ENCODE data around the gene MBOAT1. TPM values are rescaled to one million over a fixed set of nuclear protein-coding genes. Genes with fewer than 3 reads are reported as not detected.
"Not testable (repeated sequence)": the region's sequence is repeated elsewhere in the genome, so short reads cannot be mapped to it uniquely, and the experiment has no call there.

The MBOAT1 gene
- polyA plus RNA-seq, 2 donors: 5.9 to 6.6 TPM

DNA sequence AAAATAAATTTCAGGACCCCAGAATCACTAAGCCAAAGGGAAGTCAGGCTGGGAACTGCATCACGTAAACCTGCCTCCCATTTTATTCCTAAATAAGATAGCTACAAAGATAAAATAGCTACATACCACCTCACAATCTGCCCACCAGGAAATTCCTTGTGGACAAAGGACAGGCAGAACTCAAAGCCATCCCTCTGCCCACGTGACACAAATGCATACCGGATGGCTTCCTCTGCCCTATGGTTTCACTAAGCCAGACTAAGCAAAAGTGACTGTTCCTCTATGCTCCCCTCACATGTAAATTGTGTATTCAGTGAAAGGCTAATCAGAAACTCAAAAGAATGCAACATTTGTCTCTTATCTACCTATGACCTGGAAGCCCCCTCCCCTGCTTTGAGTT, 15.0 kb downstream of the MBOAT1 start:
- Histone ChIP-seq H3K36me3 (ENCODE audit: control insufficient read depth in 2 of 2, insufficient read depth in 2 of 2, low read length in 1 of 2) (no peaks in the 10 kb centered on the region), H3K27ac (ENCODE audit: low read depth in 2 of 2, low read length in 1 of 2) (no peak overlapping the region), H3K9me3 (ENCODE audit: control insufficient read depth in 2 of 2, insufficient read depth in 1 of 2, low read depth in 1 of 2, low read length in 1 of 2) (no peaks in the 10 kb centered on the region), H3K4me3 (ENCODE audit: low read depth in 1 of 2, low read length in 2 of 2) (no peak overlapping the region), H3K27me3 (ENCODE audit: control insufficient read depth in 1 of 2, insufficient read depth in 2 of 2, low read length in 2 of 2) (no peaks in the 10 kb centered on the region), H3K4me1 (ENCODE audit: control insufficient read depth in 2 of 2, insufficient read depth in 2 of 2, low read length in 1 of 2) (no peaks in the 10 kb centered on the region)
- WGBS, 2 donors: 72 to 77% methylated on average over 3 of the region's 3 CpGs

DNA sequence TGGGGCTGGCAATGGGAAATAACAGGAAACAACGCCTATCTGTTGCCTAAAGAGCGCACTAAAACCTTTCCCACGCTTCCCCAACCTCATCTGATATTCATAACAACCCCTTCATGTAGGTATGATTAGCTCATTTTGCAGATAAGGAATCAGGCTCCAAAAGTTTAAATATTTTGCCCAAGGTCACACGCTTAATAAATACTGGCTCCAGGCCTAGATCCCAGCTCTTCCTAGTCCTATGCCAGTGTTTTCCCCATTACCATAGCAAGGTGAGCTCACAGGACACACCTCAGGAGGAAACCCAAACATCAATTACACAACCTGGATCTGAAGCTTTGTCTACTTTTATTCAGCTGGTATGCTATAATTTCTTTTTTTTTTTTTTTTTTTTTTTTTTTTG, 19.6 kb downstream of the MBOAT1 start:
- no peak overlapping the region for H3K27ac ChIP-seq (ENCODE audit: low read depth in 2 of 2, low read length in 1 of 2)
- no peaks in the 10 kb centered on the region for H3K4me1 ChIP-seq (ENCODE audit: control insufficient read depth in 2 of 2, insufficient read depth in 2 of 2, low read length in 1 of 2)
- H3K4me3 ChIP-seq (ENCODE audit: low read depth in 1 of 2, low read length in 2 of 2): no peak overlapping the region
- H3K36me3 ChIP-seq (ENCODE audit: control insufficient read depth in 2 of 2, insufficient read depth in 2 of 2, low read length in 1 of 2): no peaks in the 10 kb centered on the region
- no peaks in the 10 kb centered on the region for H3K9me3 ChIP-seq (ENCODE audit: control insufficient read depth in 2 of 2, insufficient read depth in 1 of 2, low read depth in 1 of 2, low read length in 1 of 2)
- no peaks in the 10 kb centered on the region for H3K27me3 ChIP-seq (ENCODE audit: control insufficient read depth in 1 of 2, insufficient read depth in 2 of 2, low read length in 2 of 2)
- 74 to 89% methylated on average over 4 of the region's 4 CpGs for WGBS, 2 donors

DNA sequence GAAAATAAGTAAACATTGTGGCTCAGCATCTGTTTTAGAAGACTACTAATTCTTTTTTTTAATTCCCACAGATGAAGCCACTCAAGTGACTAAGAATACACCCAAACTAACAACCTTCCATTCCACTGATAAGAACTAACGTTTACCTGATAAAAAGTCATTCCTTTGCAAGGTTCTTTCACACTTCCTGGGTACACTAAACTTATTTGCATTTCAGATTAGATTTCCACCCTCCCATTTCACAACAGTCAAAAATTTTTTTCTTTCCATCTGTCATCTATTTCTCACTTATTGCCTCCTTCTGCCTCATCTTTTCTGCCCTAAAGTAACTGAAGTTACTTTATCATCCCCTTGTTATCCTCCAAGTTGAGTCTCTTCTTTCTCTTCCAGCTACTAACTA, 20.3 kb downstream of the MBOAT1 start:
- WGBS, 2 donors: 30 to 64% methylated on average over 1 of the region's 1 CpG
- no peaks in the 10 kb centered on the region for H3K27me3 ChIP-seq (ENCODE audit: control insufficient read depth in 1 of 2, insufficient read depth in 2 of 2, low read length in 2 of 2)
- H3K4me1 ChIP-seq (ENCODE audit: control insufficient read depth in 2 of 2, insufficient read depth in 2 of 2, low read length in 1 of 2): no peaks in the 10 kb centered on the region
- no peak overlapping the region for H3K27ac ChIP-seq (ENCODE audit: low read depth in 2 of 2, low read length in 1 of 2)
- H3K4me3 ChIP-seq (ENCODE audit: low read depth in 1 of 2, low read length in 2 of 2): no peak overlapping the region
- H3K36me3 ChIP-seq (ENCODE audit: control insufficient read depth in 2 of 2, insufficient read depth in 2 of 2, low read length in 1 of 2): no peaks in the 10 kb centered on the region
- H3K9me3 ChIP-seq (ENCODE audit: control insufficient read depth in 2 of 2, insufficient read depth in 1 of 2, low read depth in 1 of 2, low read length in 1 of 2): no peaks in the 10 kb centered on the region

DNA sequence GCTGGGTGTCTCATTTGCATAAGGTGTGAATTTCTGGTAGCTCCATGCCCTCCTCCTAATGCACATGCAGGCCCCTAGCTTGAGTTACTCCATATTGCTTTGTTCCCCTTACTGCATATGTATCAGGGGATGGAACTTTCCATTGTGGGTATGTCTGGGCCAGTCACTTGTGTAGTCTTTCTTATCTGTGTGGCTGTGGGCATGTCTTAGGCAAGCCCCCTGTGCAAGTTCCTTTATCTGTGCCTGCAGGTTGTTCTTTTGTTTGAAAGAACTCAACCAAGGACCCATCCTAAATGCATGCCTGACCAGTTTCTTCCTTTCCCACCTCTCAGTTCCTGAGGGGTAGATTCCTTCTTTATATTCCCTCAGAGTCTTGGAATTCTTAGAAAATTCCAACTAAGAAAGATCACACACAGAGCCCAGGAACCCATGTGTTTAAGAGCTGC, 23.6 kb downstream of the MBOAT1 start:
- H3K4me3 ChIP-seq (ENCODE audit: low read depth in 1 of 2, low read length in 2 of 2): no peak overlapping the region
- H3K4me1 ChIP-seq (ENCODE audit: control insufficient read depth in 2 of 2, insufficient read depth in 2 of 2, low read length in 1 of 2): no peaks in the 10 kb centered on the region
- H3K27ac ChIP-seq (ENCODE audit: low read depth in 2 of 2, low read length in 1 of 2): no peak overlapping the region
- H3K9me3 ChIP-seq (ENCODE audit: control insufficient read depth in 2 of 2, insufficient read depth in 1 of 2, low read depth in 1 of 2, low read length in 1 of 2): no peaks in the 10 kb centered on the region
- no peaks in the 10 kb centered on the region for H3K27me3 ChIP-seq (ENCODE audit: control insufficient read depth in 1 of 2, insufficient read depth in 2 of 2, low read length in 2 of 2)
- no peaks in the 10 kb centered on the region for H3K36me3 ChIP-seq (ENCODE audit: control insufficient read depth in 2 of 2, insufficient read depth in 2 of 2, low read length in 1 of 2)

DNA sequence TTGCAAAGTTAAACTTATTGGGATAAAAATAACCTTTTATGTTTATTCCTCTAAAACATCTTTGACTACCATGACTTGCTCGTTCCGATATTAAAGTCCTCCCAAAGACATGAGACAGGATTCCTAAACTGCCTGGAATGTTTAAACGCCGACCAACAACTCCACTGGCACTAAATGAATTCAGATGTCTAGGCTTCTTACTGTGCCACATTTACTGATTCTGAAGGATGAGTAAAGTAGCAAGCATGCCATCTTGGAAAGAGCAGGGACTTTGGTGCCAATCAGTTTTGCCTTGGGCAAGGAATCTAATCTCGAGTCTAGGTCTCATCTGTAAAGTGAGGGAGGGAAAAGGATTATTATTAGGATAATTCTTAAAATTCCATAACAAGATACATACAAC, 25.3 kb downstream of the MBOAT1 start:
- Histone ChIP-seq H3K27me3 (ENCODE audit: control insufficient read depth in 1 of 2, insufficient read depth in 2 of 2, low read length in 2 of 2) (no peaks in the 10 kb centered on the region), H3K36me3 (ENCODE audit: control insufficient read depth in 2 of 2, insufficient read depth in 2 of 2, low read length in 1 of 2) (no peaks in the 10 kb centered on the region), H3K9me3 (ENCODE audit: control insufficient read depth in 2 of 2, insufficient read depth in 1 of 2, low read depth in 1 of 2, low read length in 1 of 2) (peaks cover 0 to 2% of the 10 kb centered on the region in 2 donors), H3K27ac (ENCODE audit: low read depth in 2 of 2, low read length in 1 of 2) (no peak overlapping the region), H3K4me3 (ENCODE audit: low read depth in 1 of 2, low read length in 2 of 2) (no peak overlapping the region), H3K4me1 (ENCODE audit: control insufficient read depth in 2 of 2, insufficient read depth in 2 of 2, low read length in 1 of 2) (peaks cover 0 to 5% of the 10 kb centered on the region in 2 donors)
- 78 to 86% methylated on average over 5 of the region's 5 CpGs for WGBS, 2 donors

DNA sequence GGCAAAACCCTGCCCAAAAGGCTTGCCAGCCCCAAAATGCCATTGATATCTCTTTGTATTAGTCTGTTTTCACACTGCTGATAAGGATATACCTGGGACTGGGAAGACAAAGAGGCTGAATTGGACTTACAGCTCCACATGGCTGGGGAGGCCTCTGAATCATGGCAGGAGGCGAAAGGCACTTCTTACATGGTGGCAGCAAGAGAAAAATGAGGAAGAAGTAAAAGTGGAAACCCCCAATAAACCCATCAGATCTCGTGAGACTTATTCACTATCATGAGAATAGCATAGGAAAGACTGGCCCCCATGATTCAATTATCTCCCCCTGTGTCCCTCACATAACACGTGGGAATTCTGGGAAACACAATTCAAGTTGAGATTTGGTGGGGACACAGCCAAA, 28.6 kb downstream of the MBOAT1 start:
- no peak overlapping the region for H3K27ac ChIP-seq (ENCODE audit: low read depth in 2 of 2, low read length in 1 of 2)
- no peak overlapping the region for H3K4me3 ChIP-seq (ENCODE audit: low read depth in 1 of 2, low read length in 2 of 2)
- peaks cover 0 to 2% of the 10 kb centered on the region in 2 donors for H3K9me3 ChIP-seq (ENCODE audit: control insufficient read depth in 2 of 2, insufficient read depth in 1 of 2, low read depth in 1 of 2, low read length in 1 of 2)
- H3K36me3 ChIP-seq (ENCODE audit: control insufficient read depth in 2 of 2, insufficient read depth in 2 of 2, low read length in 1 of 2): no peaks in the 10 kb centered on the region
- peaks cover 0 to 5% of the 10 kb centered on the region in 2 donors for H3K4me1 ChIP-seq (ENCODE audit: control insufficient read depth in 2 of 2, insufficient read depth in 2 of 2, low read length in 1 of 2)
- 94 to 95% methylated on average over 3 of the region's 3 CpGs for WGBS, 2 donors
- no peaks in the 10 kb centered on the region for H3K27me3 ChIP-seq (ENCODE audit: control insufficient read depth in 1 of 2, insufficient read depth in 2 of 2, low read length in 2 of 2)

DNA sequence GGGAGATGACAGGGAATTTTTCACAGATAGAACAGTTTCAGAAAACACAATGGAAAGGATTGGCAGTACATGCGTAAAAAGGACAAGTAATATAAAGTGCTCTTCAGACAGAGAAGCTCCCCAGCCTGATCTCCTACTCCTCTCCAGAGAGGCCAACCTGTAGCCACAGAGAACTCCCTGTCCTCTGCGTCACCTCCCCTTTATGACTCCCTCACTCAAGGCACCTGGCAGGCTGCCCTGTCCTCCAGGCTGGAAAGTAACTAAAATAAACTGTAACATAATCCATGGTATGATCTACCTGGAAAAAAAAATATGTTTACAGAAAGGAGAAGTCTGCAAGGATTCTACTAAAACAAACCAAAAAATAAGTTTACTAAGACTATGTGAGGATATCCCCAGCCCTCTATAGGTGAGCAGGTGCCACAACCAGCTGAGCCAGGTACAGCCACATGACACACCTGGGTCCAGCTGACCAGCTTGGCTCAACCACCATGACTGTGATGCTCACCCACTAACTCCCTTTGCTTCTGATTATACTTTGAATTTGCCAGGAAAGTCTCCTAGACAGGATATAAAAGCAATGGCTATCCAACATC, 29.2 kb downstream of the MBOAT1 start:
- WGBS, 2 donors: 57 to 61% methylated on average over 2 of the region's 2 CpGs
- Histone ChIP-seq H3K27me3 (ENCODE audit: control insufficient read depth in 1 of 2, insufficient read depth in 2 of 2, low read length in 2 of 2) (no peaks in the 10 kb centered on the region), H3K4me1 (ENCODE audit: control insufficient read depth in 2 of 2, insufficient read depth in 2 of 2, low read length in 1 of 2) (peaks cover 0 to 5% of the 10 kb centered on the region in 2 donors), H3K4me3 (ENCODE audit: low read depth in 1 of 2, low read length in 2 of 2) (no peak overlapping the region), H3K27ac (ENCODE audit: low read depth in 2 of 2, low read length in 1 of 2) (peak overlapping the region in 1 of 2 donors; percentile 18), H3K9me3 (ENCODE audit: control insufficient read depth in 2 of 2, insufficient read depth in 1 of 2, low read depth in 1 of 2, low read length in 1 of 2) (peaks cover 0 to 2% of the 10 kb centered on the region in 2 donors), H3K36me3 (ENCODE audit: control insufficient read depth in 2 of 2, insufficient read depth in 2 of 2, low read length in 1 of 2) (no peaks in the 10 kb centered on the region)

DNA sequence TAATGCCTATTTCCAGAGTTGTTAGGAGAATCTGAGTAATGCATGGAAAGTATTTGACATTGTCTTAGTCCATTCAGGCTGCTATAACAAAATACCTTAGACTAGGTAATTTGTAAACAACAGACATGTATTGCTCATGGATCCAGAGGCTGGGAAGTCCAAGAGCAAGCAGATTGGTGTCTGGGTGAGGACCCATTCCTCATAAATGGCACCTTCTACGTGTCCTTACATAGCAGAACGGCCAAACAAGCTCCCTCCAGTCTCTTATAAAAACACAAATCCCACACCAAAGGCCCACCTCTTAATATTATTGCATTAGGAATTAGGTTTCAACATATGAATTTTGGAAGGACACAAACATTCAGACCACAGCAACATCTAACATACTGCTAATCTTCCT, 30.2 kb downstream of the MBOAT1 start:
- Histone ChIP-seq H3K4me3 (ENCODE audit: low read depth in 1 of 2, low read length in 2 of 2) (no peak overlapping the region), H3K9me3 (ENCODE audit: control insufficient read depth in 2 of 2, insufficient read depth in 1 of 2, low read depth in 1 of 2, low read length in 1 of 2) (peaks cover 0 to 2% of the 10 kb centered on the region in 2 donors), H3K27ac (ENCODE audit: low read depth in 2 of 2, low read length in 1 of 2) (no peak overlapping the region), H3K36me3 (ENCODE audit: control insufficient read depth in 2 of 2, insufficient read depth in 2 of 2, low read length in 1 of 2) (no peaks in the 10 kb centered on the region), H3K4me1 (ENCODE audit: control insufficient read depth in 2 of 2, insufficient read depth in 2 of 2, low read length in 1 of 2) (peaks cover 0 to 5% of the 10 kb centered on the region in 2 donors), H3K27me3 (ENCODE audit: control insufficient read depth in 1 of 2, insufficient read depth in 2 of 2, low read length in 2 of 2) (no peaks in the 10 kb centered on the region)
- WGBS, 2 donors: 94 to 97% methylated on average over 2 of the region's 2 CpGs

DNA sequence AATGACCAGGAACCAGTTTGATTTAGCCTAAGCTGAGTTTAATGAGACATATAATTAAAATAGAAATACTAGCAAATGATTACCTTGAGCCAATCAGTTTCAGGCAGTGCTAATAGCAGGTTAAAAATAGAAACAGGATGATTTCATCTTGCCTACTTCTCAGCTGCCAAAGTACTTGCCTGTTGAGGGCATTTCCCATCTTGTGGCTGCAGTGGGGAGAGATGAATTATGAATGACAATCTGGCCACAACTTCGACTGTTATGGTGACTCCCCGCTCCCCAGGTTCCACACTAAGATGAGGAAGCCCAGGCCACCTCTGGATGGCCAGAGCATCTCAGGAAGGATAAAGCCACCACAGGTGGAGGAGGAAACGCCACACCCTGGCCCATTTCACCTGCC, 31.3 kb downstream of the MBOAT1 start:
- Histone ChIP-seq H3K36me3 (ENCODE audit: control insufficient read depth in 2 of 2, insufficient read depth in 2 of 2, low read length in 1 of 2) (no peaks in the 10 kb centered on the region), H3K4me1 (ENCODE audit: control insufficient read depth in 2 of 2, insufficient read depth in 2 of 2, low read length in 1 of 2) (peaks cover 0 to 5% of the 10 kb centered on the region in 2 donors), H3K27ac (ENCODE audit: low read depth in 2 of 2, low read length in 1 of 2) (no peak overlapping the region), H3K4me3 (ENCODE audit: low read depth in 1 of 2, low read length in 2 of 2) (no peak overlapping the region), H3K9me3 (ENCODE audit: control insufficient read depth in 2 of 2, insufficient read depth in 1 of 2, low read depth in 1 of 2, low read length in 1 of 2) (peaks cover 0 to 2% of the 10 kb centered on the region in 2 donors), H3K27me3 (ENCODE audit: control insufficient read depth in 1 of 2, insufficient read depth in 2 of 2, low read length in 2 of 2) (no peaks in the 10 kb centered on the region)
- WGBS, 2 donors: 79 to 82% methylated on average over 3 of the region's 3 CpGs

DNA sequence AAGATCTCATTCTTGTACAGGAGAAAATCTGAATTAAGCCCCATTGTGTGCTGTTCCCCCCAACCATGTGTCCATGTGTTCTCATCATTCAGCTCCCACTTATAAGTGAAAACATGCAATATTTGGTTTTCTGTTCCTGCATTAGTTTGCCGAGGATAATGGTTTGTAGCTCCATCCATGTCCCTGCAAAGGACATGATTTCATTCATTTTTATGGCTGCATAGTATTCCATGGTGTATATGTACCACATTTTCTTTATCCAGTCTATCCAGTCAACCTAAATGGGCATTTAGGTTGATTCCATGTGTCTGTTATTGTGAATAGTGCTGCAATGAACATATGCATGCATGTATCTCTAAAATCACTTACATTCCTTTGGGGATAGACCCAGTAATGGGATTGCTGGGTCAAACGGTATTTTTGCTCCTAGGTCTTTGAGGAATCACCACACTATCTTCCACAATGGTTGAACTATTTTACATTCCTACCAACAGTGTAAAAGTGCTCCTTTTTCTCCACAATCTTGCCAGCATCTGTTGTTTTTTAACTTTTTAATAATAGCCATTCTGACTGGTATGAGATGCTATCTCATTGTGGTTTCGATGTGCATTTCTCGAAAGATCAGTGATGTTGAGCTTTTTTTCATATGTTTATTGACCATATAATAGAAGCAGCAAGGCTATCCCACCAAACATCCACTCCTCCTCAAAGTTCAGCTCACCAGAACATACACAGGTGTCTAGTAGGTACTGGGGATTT, 32.8 kb downstream of the MBOAT1 start:
- not testable (repeated sequence) for H3K4me1 ChIP-seq (ENCODE audit: control insufficient read depth in 2 of 2, insufficient read depth in 2 of 2, low read length in 1 of 2); H3K9me3 ChIP-seq (ENCODE audit: control insufficient read depth in 2 of 2, insufficient read depth in 1 of 2, low read depth in 1 of 2, low read length in 1 of 2); H3K27ac ChIP-seq (ENCODE audit: low read depth in 2 of 2, low read length in 1 of 2); H3K27me3 ChIP-seq (ENCODE audit: control insufficient read depth in 1 of 2, insufficient read depth in 2 of 2, low read length in 2 of 2); H3K36me3 ChIP-seq (ENCODE audit: control insufficient read depth in 2 of 2, insufficient read depth in 2 of 2, low read length in 1 of 2); H3K4me3 ChIP-seq (ENCODE audit: low read depth in 1 of 2, low read length in 2 of 2)
- 88 to 94% methylated on average over 4 of the region's 4 CpGs for WGBS, 2 donors

Data from esophagus (tissue), 2 donors.